ENCODE data around the gene OGFOD3.
"Not testable (repeated sequence)": the region's sequence is repeated elsewhere in the genome, so short reads cannot be mapped to it uniquely, and the experiment has no call there.

OGFOD3 gene

GRCh38 chr17:82432017-82432416, 13.6 kb upstream of the OGFOD3 start:
- DNase-seq: no peak

- DNase-seq: no peak
Measured at GRCh38 chr17:82429824-82430223, 11.4 kb upstream of the OGFOD3 start.

- no peak for DNase-seq
Measured at GRCh38 chr17:82428546-82428945, 10.2 kb upstream of the OGFOD3 start.

GRCh38 chr17:82424863-82425159, 6.4 kb upstream of the OGFOD3 start:
- no peak for DNase-seq

GRCh38 chr17:82424001-82424862, 5.8 kb upstream of the OGFOD3 start:
- DNase-seq: no peak

GRCh38 chr17:82419540-82419939, 1.2 kb upstream of the OGFOD3 start:
- DNase-seq: no peak

- DNase-seq: no peak
Measured at GRCh38 chr17:82416771-82417170, 1.6 kb downstream of the OGFOD3 start.

GRCh38 chr17:82416264-82416663, 2.1 kb downstream of the OGFOD3 start:
- no peak for DNase-seq

- DNase-seq: no peak
Measured at GRCh38 chr17:82415786-82416185, 2.6 kb downstream of the OGFOD3 start.

GRCh38 chr17:82415336-82415735, 3.0 kb downstream of the OGFOD3 start:
- DNase-seq: no peak

- peak; percentile 85 for DNase-seq
Measured at GRCh38 chr17:82414548-82415281, 3.7 kb downstream of the OGFOD3 start.

- no peak for DNase-seq
Measured at GRCh38 chr17:82412535-82413520, 5.6 kb downstream of the OGFOD3 start.

GRCh38 chr17:82412081-82412480, 6.3 kb downstream of the OGFOD3 start:
- not testable (repeated sequence) for DNase-seq

- no peak for DNase-seq
Measured at GRCh38 chr17:82411396-82412053, 6.9 kb downstream of the OGFOD3 start.

GRCh38 chr17:82410014-82410716, 8.2 kb downstream of the OGFOD3 start:
- DNase-seq: no peak

GRCh38 chr17:82408938-82409318, 9.5 kb downstream of the OGFOD3 start:
- DNase-seq: no peak

- no peak for DNase-seq
Measured at GRCh38 chr17:82408288-82408937, 10.0 kb downstream of the OGFOD3 start.

GRCh38 chr17:82407255-82407654, 11.1 kb downstream of the OGFOD3 start:
- DNase-seq: no peak

- no peak for DNase-seq
Measured at GRCh38 chr17:82406131-82406671, 12.2 kb downstream of the OGFOD3 start.

GRCh38 chr17:82405051-82405450, 13.3 kb downstream of the OGFOD3 start:
- DNase-seq: no peak

Data from right hindlimb (tissue), 1 donor.